BLaER1 (cell line): ENCODE measurements around the gene IGSF1.

ENCODE experiments used
- H3K27ac ChIP-seq: shearing (Covaris generic); formaldehyde crosslinking; 2 replicates; pipeline ENCODE4 v1.8.1; 2022
- H3K27me3 ChIP-seq: shearing (Covaris generic); formaldehyde crosslinking; 2 replicates; pipeline ENCODE4 v1.8.1; 2022
- H3K36me3 ChIP-seq: shearing (Covaris generic); formaldehyde crosslinking; 2 replicates; pipeline ENCODE4 v1.8.1; 2022
- H3K4me1 ChIP-seq: shearing (Covaris generic); formaldehyde crosslinking; 2 replicates; pipeline ENCODE4 v1.8.1; 2022
- H3K4me2 ChIP-seq: shearing (Covaris generic); formaldehyde crosslinking; 2 replicates; pipeline ENCODE4 v1.8.1; 2022
- H3K4me3 ChIP-seq: shearing (Covaris generic); formaldehyde crosslinking; 2 replicates; pipeline ENCODE4 v1.8.1; 2022
- H3K9ac ChIP-seq: shearing (Covaris generic); formaldehyde crosslinking; 2 replicates; pipeline ENCODE4 v1.8.1; 2022
- H3K9me3 ChIP-seq: shearing (Covaris generic); formaldehyde crosslinking; 2 replicates; pipeline ENCODE4 v1.8.1; 2022
- H4K20me1 ChIP-seq: shearing (Covaris generic); formaldehyde crosslinking; 2 replicates; pipeline ENCODE4 v1.8.1; 2022
- Cebpa-rat ChIP-seq: shearing (Covaris generic); IDR thresholded peaks from 2 replicates; pipeline ENCODE4 v1.8.1; 2022

IGSF1 gene

DNA sequence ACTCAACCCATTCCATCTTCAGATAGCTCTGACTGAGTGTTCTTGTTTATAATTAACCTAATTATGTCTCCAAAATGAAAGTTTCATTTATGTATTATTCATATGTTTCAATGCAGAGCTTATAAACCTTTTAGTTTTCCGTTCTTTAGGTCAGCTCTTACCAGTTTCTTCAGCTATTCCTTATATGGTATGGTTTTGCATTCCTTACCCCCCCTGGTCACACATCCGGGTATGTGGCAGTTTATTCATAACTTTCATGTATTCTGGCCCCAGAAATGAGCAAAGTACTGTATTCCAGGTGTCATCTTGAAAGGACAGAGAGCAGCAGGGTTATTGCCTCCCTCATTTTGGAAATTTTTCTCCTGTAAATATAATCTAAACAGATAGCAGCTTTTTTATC, 16.8 kb upstream of the IGSF1 start:
- Histone ChIP-seq H3K27me3 (peaks cover 76% of the 10 kb centered on the region), H3K27ac (no peak overlapping the region), H3K4me1 (no peaks in the 10 kb centered on the region), H3K4me2 (no peak overlapping the region), H4K20me1 (peaks cover 8% of the 10 kb centered on the region; the same call in 1 of the 2 replicates), H3K9me3 (no peaks in the 10 kb centered on the region), H3K9ac (no peak overlapping the region), H3K36me3 (no peaks in the 10 kb centered on the region), H3K4me3 (no peak overlapping the region)
- no peak for TF ChIP-seq Cebpa-rat

DNA sequence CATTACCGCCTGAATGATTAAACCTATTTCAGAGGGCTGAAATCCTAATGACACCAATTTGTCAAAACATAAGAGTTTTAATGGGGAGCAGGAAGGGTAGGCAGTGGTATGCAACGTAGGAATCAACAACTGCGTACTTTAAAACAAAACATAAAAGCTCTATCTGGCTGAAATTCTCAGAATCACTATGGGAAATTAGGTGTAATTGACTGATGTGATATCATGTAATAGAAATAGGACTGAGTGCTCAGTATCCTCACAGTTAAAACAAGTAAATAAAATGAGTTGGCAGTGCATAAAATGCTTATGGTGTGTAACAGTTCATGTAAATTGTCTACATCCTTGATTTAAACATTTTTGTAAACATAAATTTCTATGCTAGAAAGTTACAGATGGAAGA, 13.6 kb upstream of the IGSF1 start:
- peaks cover 90% of the 10 kb centered on the region for H3K27me3 ChIP-seq
- no peak overlapping the region for H3K27ac ChIP-seq
- H3K9ac ChIP-seq = no peak overlapping the region
- H4K20me1 ChIP-seq = peaks cover 15% of the 10 kb centered on the region; the same call in 1 of the 2 replicates
- TF ChIP-seq Cebpa-rat = no peak
- H3K9me3 ChIP-seq = no peaks in the 10 kb centered on the region
- no peaks in the 10 kb centered on the region for H3K4me1 ChIP-seq
- no peak overlapping the region for H3K4me2 ChIP-seq
- H3K36me3 ChIP-seq = no peaks in the 10 kb centered on the region
- H3K4me3 ChIP-seq = no peak overlapping the region

DNA sequence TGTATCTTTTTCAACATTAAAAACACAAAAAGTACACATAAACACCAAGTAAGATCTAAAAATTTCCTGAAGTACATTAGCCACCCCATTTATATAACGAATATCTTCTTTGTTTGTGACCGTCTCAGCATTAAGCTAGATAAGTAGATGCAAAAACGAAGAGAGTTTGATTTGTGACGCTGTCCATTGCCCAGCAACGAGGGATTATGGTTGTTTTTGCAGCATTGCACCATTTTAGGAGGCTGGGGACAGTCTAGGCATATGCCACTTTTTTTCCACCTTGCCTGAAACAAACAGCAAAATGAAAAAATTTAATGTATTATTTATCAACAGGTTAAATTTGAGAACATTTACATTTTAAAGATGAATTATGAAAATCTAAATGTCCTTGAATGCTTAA, 12.0 kb upstream of the IGSF1 start:
- Histone ChIP-seq H3K27me3 (peaks cover 91% of the 10 kb centered on the region), H3K36me3 (no peaks in the 10 kb centered on the region), H3K4me2 (no peak overlapping the region), H3K4me3 (no peak overlapping the region), H3K4me1 (no peaks in the 10 kb centered on the region), H3K9me3 (no peaks in the 10 kb centered on the region), H3K27ac (no peak overlapping the region), H3K9ac (no peak overlapping the region), H4K20me1 (peaks cover 21% of the 10 kb centered on the region; the same call in 1 of the 2 replicates)
- TF ChIP-seq Cebpa-rat = no peak

DNA sequence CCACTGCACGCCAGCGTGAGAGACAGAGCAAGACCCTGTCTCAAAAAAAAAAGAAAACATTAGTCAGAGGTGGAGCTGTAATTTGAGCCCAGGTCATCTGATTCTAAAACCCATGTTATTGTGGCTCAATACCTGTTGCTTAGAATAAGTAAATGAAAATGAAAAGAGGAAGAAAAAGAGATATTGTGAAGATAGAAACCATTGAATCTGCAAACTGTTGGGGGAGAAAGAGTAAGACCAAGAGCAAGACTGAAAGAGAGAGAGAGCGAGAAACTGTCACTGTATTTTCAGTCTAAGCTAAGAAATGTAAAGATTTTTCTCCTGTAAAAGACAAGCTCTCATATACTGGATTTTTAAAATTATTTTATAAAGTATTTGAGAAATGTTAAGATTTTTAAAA, 9.7 kb upstream of the IGSF1 start:
- no peak overlapping the region for H3K4me3 ChIP-seq
- no peak for TF ChIP-seq Cebpa-rat
- H3K9me3 ChIP-seq = no peaks in the 10 kb centered on the region
- no peaks in the 10 kb centered on the region for H3K36me3 ChIP-seq
- H4K20me1 ChIP-seq = peaks cover 21% of the 10 kb centered on the region; the same call in 1 of the 2 replicates
- H3K9ac ChIP-seq = no peak overlapping the region
- no peak overlapping the region for H3K4me2 ChIP-seq
- H3K27me3 ChIP-seq = peaks cover 90% of the 10 kb centered on the region
- no peak overlapping the region for H3K27ac ChIP-seq
- no peaks in the 10 kb centered on the region for H3K4me1 ChIP-seq

DNA sequence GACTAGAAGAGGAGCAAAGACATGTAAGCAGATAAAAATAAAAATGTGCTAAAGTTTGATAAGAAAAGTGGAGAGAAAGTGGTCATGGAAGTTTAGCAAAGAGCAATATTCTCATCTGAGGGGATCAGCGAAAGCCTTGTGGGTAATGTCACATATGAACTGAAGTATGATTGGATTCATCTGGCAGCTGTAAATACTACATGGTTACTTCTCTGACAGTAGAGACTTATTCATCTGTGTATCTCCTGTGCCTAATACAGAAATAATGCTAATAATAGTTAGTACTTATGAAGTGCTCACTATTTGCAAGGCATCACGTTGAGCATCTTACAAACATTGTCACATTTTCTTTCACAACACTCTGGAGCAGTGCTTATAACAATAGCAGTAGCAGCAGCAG, 8.9 kb upstream of the IGSF1 start:
- TF ChIP-seq Cebpa-rat = no peak

DNA sequence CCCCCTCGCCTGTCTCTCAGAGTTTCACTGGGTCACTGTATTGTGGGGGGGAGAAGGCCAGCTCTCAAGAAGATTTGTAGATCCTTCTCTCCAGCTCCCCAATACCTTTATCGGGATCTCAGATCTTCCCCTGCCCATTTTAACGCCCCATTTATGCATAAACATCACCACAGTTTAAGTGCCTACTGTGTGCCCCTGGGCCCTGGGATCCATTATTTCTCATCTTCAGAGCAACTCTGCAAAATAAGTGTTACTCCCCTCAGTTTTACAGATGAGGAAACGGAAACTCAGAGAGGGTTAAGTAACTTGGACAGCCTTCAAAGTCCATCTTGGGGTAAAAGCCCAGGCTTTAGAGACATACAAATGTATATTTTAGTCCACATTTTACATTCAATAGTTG, 421 bp upstream of the IGSF1 start:
- Histone ChIP-seq H3K4me3 (no peak overlapping the region), H3K27ac (no peak overlapping the region), H3K4me2 (no peak overlapping the region), H3K9ac (no peak overlapping the region), H3K9me3 (no peaks in the 10 kb centered on the region), H3K27me3 (peaks cover 88% of the 10 kb centered on the region), H3K36me3 (no peaks in the 10 kb centered on the region), H3K4me1 (no peaks in the 10 kb centered on the region), H4K20me1 (peaks cover 5% of the 10 kb centered on the region; the same call in 1 of the 2 replicates)
- no peak for TF ChIP-seq Cebpa-rat

More for the DNA sequence above, 8.9 kb upstream of the IGSF1 start:
- Histone ChIP-seq H3K36me3 (no peaks in the 10 kb centered on the region), H3K9ac (no peak overlapping the region), H3K4me1 (no peaks in the 10 kb centered on the region), H3K27ac (no peak overlapping the region), H3K4me2 (no peak overlapping the region), H3K9me3 (no peaks in the 10 kb centered on the region), H3K4me3 (no peak overlapping the region), H3K27me3 (peaks cover 87% of the 10 kb centered on the region), H4K20me1 (peaks cover 21% of the 10 kb centered on the region; the same call in 1 of the 2 replicates)

- H3K4me1 ChIP-seq = no peaks in the 10 kb centered on the region
- H3K9ac ChIP-seq = no peak overlapping the region
- H3K4me3 ChIP-seq = no peak overlapping the region
- no peak for TF ChIP-seq Cebpa-rat
- no peak overlapping the region for H3K4me2 ChIP-seq
- H4K20me1 ChIP-seq = peaks cover 5% of the 10 kb centered on the region; the same call in 1 of the 2 replicates
- no peaks in the 10 kb centered on the region for H3K36me3 ChIP-seq
- H3K9me3 ChIP-seq = no peaks in the 10 kb centered on the region
- H3K27ac ChIP-seq = no peak overlapping the region
- peaks cover 88% of the 10 kb centered on the region for H3K27me3 ChIP-seq
Measured at GRCh38 chrX:131288188-131288587, 918 bp downstream of the IGSF1 start.

DNA sequence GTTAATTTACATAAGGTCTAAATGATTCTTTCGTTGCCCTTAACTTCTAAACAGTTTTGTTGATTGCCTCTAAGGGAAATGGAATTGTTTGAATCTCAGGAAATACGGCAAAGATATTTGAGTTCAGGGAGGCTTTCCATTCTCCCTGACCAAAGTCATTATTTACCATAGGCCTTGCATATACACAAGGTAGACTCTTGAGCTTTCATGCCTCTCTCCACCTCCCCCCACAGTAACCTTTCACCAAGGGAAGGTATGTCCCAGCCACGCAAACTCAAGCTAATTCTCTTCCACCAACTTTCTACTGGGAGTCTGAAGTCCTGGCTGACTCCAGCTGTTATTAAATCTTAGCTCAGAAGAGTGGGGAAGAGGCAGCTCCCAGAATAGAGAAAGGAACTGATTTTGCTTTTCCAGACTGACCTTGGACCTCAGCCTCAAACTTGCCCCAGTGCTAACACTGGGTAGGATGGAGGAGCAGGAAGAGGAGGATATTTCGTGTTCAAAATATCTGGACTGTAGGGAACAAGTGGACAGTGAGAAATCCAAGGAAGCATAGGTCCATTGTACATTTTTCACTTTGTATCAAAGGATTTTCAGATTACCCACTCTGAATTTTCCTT, 1.4 kb downstream of the IGSF1 start:
- Histone ChIP-seq H3K36me3 (no peaks in the 10 kb centered on the region), H3K27ac (no peak overlapping the region), H3K9ac (no peak overlapping the region), H3K9me3 (no peaks in the 10 kb centered on the region), H3K4me1 (no peaks in the 10 kb centered on the region), H4K20me1 (peaks cover 5% of the 10 kb centered on the region; the same call in 1 of the 2 replicates), H3K4me2 (no peak overlapping the region), H3K27me3 (peaks cover 91% of the 10 kb centered on the region), H3K4me3 (no peak overlapping the region)
- TF ChIP-seq Cebpa-rat = no peak

DNA sequence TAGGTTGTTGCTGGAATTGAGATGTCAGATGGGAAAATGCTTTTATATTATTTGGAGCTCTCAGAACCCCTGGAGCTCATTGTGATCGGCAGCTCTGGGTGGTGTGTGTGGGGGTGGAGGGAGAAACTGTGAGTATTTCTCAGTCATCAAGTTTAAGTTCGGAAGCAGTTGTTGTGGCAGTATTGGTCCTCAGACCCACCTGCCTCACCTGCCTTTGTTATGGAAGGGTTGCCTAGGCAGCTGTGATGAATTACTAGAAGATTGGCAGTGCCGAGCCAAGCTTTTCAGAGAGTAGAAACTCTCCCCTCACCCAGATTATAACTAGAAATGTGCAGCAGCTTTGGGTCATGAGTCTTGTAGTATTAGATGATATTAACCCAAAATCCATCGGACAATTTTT, 9.5 kb downstream of the IGSF1 start:
- Histone ChIP-seq H3K9ac (no peak overlapping the region), H3K4me3 (no peak overlapping the region), H4K20me1 (peaks cover 10% of the 10 kb centered on the region; the same call in 1 of the 2 replicates), H3K9me3 (no peaks in the 10 kb centered on the region), H3K27ac (no peak overlapping the region), H3K27me3 (peaks cover 96% of the 10 kb centered on the region), H3K4me2 (no peak overlapping the region), H3K36me3 (no peaks in the 10 kb centered on the region), H3K4me1 (no peaks in the 10 kb centered on the region)
- no peak for TF ChIP-seq Cebpa-rat

GRCh38 chrX:131279197-131279596, 9.9 kb downstream of the IGSF1 start:
- no peak overlapping the region for H3K9ac ChIP-seq
- no peak overlapping the region for H3K4me2 ChIP-seq
- no peaks in the 10 kb centered on the region for H3K9me3 ChIP-seq
- no peaks in the 10 kb centered on the region for H3K4me1 ChIP-seq
- no peak overlapping the region for H3K4me3 ChIP-seq
- TF ChIP-seq Cebpa-rat = no peak
- H4K20me1 ChIP-seq = peaks cover 10% of the 10 kb centered on the region; the same call in 1 of the 2 replicates
- H3K27me3 ChIP-seq = peaks cover 99% of the 10 kb centered on the region
- H3K36me3 ChIP-seq = no peaks in the 10 kb centered on the region
- no peak overlapping the region for H3K27ac ChIP-seq
